Spleen (tissue), 11 donors: ENCODE results near the gene MEGF6. TPM values are rescaled to one million over a fixed set of nuclear protein-coding genes. Genes with fewer than 3 reads are reported as not detected.
A peak's percentile ranks its signal among the peaks of the same experiment; 100 is the strongest.

Experiments
- DNase-seq: peaks from one replicate; pipeline ENCODE4 v3.0.0-alpha.2; 2020
- H3K27ac ChIP-seq, 8 donors: fragments of 200-600 bp; sonication (generic) in 7 of 8; 1 replicate in 4 of 8; 2 replicates in 4 of 8; pipeline versions ENCODE4 v1.5.0 to v1.8.0; 2016 to 2021; ENCODE audit warnings: inconsistent platforms in 4 of 8, mild to moderate bottlenecking in 4 of 8, moderate library complexity in 1 of 8
- H3K27me3 ChIP-seq, 7 donors: fragments of 200-600 bp; sonication (generic) in 6 of 7; replicated peaks in 1 of 7; 1 replicate in 4 of 7; 2 replicates in 3 of 7; pipeline versions ENCODE4 v1.5.0 to v1.8.0; 2016 to 2021; ENCODE audit warnings: inconsistent platforms in 3 of 7, mild to moderate bottlenecking in 1 of 7
- H3K36me3 ChIP-seq, 6 donors: fragments of 200-600 bp; sonication (generic) in 5 of 6; 1 replicate in 4 of 6; 2 replicates in 2 of 6; pipeline versions ENCODE4 v1.5.0 to v1.8.0; 2016 to 2021; ENCODE audit warnings: inconsistent platforms in 2 of 6
- H3K4me1 ChIP-seq, 6 donors: fragments of 200-600 bp; sonication (generic) in 5 of 6; 1 replicate in 3 of 6; 2 replicates in 3 of 6; pipeline versions ENCODE4 v1.5.0 to v1.8.0; 2016 to 2021; ENCODE audit warnings: inconsistent platforms in 3 of 6
- H3K4me3 ChIP-seq, 8 donors: fragments of 200-600 bp; sonication (generic) in 7 of 8; 1 replicate in 4 of 8; 2 replicates in 4 of 8; pipeline versions ENCODE4 v1.5.0 to v1.8.0; 2016 to 2021; ENCODE audit warnings: inconsistent platforms in 4 of 8, mild to moderate bottlenecking in 4 of 8, moderate library complexity in 2 of 8
- H3K9me3 ChIP-seq, 8 donors: fragments of 200-600 bp; sonication (generic) in 7 of 8; 1 replicate in 4 of 8; 2 replicates in 4 of 8; pipeline versions ENCODE4 v1.5.0 to v1.8.0; 2016 to 2021; ENCODE audit warnings: inconsistent platforms in 4 of 8
- CTCF ChIP-seq, 11 experiments: fragments of 200-600 bp in 7 of 11; fragments of 450-650 bp in 4 of 11; sonication (generic) in 4 of 11; IDR thresholded peaks in 8 of 11; conservative IDR thresholded peaks in 3 of 11; 1 replicate in 7 of 11; 2 replicates in 4 of 11; pipeline versions ENCODE4 v1.4.0 to v1.8.0; 2016 to 2021; ENCODE audit warnings: antibody characterized with exemption in 11 of 11, inconsistent platforms in 4 of 11, mild to moderate bottlenecking in 1 of 11
- POLR2A ChIP-seq, 3 donors: fragments of 450-650 bp; IDR thresholded peaks; one replicate each; pipeline ENCODE4 v1.5.1; 2017; ENCODE audit warnings: antibody characterized with exemption in 3 of 3, mild to moderate bottlenecking in 1 of 3
- POLR2AphosphoS5 ChIP-seq, 3 donors: sonication (generic); formaldehyde crosslinking; IDR thresholded peaks; one replicate each; pipeline ENCODE4 v1.5.1; 2017; ENCODE audit warnings: antibody characterized with exemption in 3 of 3
- whole genome bisulfite sequencing, 5 donors: extraction: QIAGEN DNeasy Blood & Tissue Kit in 3 of 5; methylation state at CpG; one replicate each; pipeline versions ENCODE4 v1.1.5 to v1.1.7; 2013 to 2018; 5-methylcytosine and 5-hydroxymethylcytosine counted together
- intact Hi-C: fragments of 100-400 bp; cut with DNase I; formaldehyde crosslinking; loops from one replicate; pipeline ENCODE4 v1.15.0; 2023; ENCODE audit warnings: low total_unique reads
- polyA plus RNA-seq, 3 donors: library from polyadenylated mRNA; stranded (reverse); fragments of 200-250 nt; gene quantifications; one replicate each; pipeline ENCODE4 v1.2.1, GENCODE V29; 2013
- total RNA-seq, 7 donors: library from RNA; depleted of rRNA in 3 of 7; stranded (reverse); fragments of >200 nt in 3 of 7; fragmentation: NEBNext Ultra II Directional in 4 of 7; extraction: Animal tissue kit (Norgen Biotek cat#: 25700) in 4 of 7; gene quantifications; one replicate each; pipeline versions ENCODE4 v1.1.0 to v1.2.1, GENCODE V29; 2016 to 2021
- donor health status: healthy with polysubstance abuse.
- donor health status: DM: no; HTN: no; CAD: no; lungs with moderate emphysema.
- donor health status: DM: no; HTN: no; CAD: no.
- donor health status: Bipolar disorder and iron deficiency.
- donor health status: healthy.
- donor health status: DM: no; HTN: no; CAD: no.
- donor health status: DM: yes; HTN: yes; CAD: no.

The MEGF6 gene
- total and polyA plus RNA-seq, 10 donors = 8.7 to 39.5 (median 20.3) TPM

GRCh38 chr1:3550511-3551289 is 60.6 kb downstream of the MEGF6 start:
- Histone ChIP-seq H3K9me3 (no peaks in the 10 kb centered on the region), H3K4me1 (peaks cover 0 to 23% (median 2%) of the 10 kb centered on the region in 6 donors), H3K27me3 (peaks cover 0 to 14% (median 0%) of the 10 kb centered on the region in 7 donors), H3K36me3 (no peaks in the 10 kb centered on the region), H3K4me3 (no peak overlapping the region), H3K27ac (no peak overlapping the region)
- 82 to 95% (median 89%) methylated on average over 13 to 27 of the region's 27 CpGs for WGBS, 5 donors
- TF ChIP-seq CTCF (IDR thresholded peaks at IDR 0.05 in 8 of 11, conservative IDR thresholded peaks at IDR 0.05 in 3 of 11) = no peak
- TF ChIP-seq POLR2AphosphoS5 (IDR thresholded peaks at IDR 0.05) = no peak
- TF ChIP-seq POLR2A (IDR thresholded peaks at IDR 0.05) = no peak
- intact Hi-C loops = no loop called here
- DNase-seq = no peak

DNA sequence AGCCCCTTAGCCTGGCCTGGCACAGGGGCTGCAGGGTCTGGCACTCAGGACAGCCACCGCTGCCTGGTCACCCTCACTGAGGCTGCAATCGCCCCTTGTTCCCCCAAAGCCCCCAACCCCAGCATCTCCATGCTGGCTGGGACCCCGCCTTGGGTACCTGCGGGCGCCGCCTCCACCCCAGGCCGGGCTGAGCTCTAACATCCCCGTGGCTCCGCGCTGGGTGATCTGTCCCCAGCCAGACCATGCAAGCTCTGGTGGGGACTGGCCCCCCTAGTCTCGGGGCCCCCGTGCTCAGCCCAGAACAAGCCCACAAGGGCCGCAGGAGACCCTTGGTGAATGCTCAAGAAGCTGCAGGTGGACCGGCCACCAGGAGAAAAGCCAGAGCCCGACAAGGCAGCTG is 62.4 kb downstream of the MEGF6 start:
- Histone ChIP-seq H3K27me3 (peaks cover 0 to 21% (median 0%) of the 10 kb centered on the region in 7 donors), H3K27ac (no peak overlapping the region), H3K4me3 (no peak overlapping the region), H3K9me3 (no peaks in the 10 kb centered on the region), H3K36me3 (no peaks in the 10 kb centered on the region), H3K4me1 (peaks cover 0 to 23% (median 2%) of the 10 kb centered on the region in 6 donors)
- TF ChIP-seq POLR2AphosphoS5 (IDR thresholded peaks at IDR 0.05) = no peak
- no peak for TF ChIP-seq POLR2A (IDR thresholded peaks at IDR 0.05)
- no peak for TF ChIP-seq CTCF (IDR thresholded peaks at IDR 0.05 in 8 of 11, conservative IDR thresholded peaks at IDR 0.05 in 3 of 11)
- intact Hi-C loops = no loop called here
- WGBS, 5 donors = 85 to 92% (median 91%) methylated on average over 12 to 15 of the region's 15 CpGs
- DNase-seq = no peak

DNA sequence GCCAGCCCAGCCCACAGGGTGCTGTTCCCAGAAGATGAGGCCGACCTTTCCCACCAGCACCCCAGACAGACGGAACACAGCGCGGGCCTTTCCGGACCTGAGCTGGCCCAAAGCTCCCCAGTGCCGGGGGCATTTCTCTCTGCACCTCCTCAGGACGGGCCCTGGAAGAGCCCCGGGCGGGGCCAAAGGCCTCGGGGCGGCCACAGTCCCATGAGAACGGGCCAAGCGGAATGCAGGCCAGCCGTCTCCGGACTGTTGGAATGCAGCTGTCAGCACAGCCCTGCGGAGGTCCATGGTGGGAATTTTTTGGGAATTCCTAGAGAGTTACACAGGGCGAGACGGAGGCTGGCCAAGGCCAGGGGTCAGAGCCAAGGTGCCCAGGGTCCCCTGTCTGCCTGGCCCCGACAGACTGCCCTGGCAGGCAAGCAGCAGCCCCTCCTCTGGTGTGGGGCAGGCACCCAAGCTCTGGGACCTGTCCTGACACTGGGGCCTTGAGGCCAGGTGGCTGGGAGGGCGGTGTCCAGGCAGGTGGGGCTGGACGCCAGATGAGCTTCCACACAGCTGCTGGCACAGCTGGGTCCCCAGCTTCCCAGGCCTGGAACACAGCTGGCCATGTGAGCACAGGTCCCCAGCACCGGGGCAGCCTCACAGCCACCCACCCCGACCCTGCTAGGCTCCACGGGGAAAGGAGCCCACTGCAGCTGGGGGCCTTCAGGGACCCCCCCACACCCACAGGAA is 63.0 kb downstream of the MEGF6 start:
- intact Hi-C loops = no loop called here

More for the DNA sequence above, 63.0 kb downstream of the MEGF6 start:
- DNase-seq = no peak
- peaks cover 0 to 23% (median 2%) of the 10 kb centered on the region in 6 donors for H3K4me1 ChIP-seq
- H3K4me3 ChIP-seq = no peak overlapping the region
- no peak for TF ChIP-seq CTCF (IDR thresholded peaks at IDR 0.05 in 8 of 11, conservative IDR thresholded peaks at IDR 0.05 in 3 of 11)
- TF ChIP-seq POLR2A (IDR thresholded peaks at IDR 0.05) = no peak
- peak in 1 of 3 donors; percentile 21 for TF ChIP-seq POLR2AphosphoS5 (IDR thresholded peaks at IDR 0.05)
- no peak overlapping the region for H3K27ac ChIP-seq
- H3K27me3 ChIP-seq = peaks cover 0 to 21% (median 0%) of the 10 kb centered on the region in 7 donors
- H3K9me3 ChIP-seq = no peaks in the 10 kb centered on the region
- no peaks in the 10 kb centered on the region for H3K36me3 ChIP-seq
- 56 to 90% (median 81%) methylated on average over 4 to 24 of the region's 24 CpGs for WGBS, 5 donors
